Common myeloid progenitor, CD34-positive (primary cell): ENCODE data around the gene NUTF2. TPM values are rescaled to one million over a fixed set of nuclear protein-coding genes. Genes with fewer than 3 reads are reported as not detected.

Experiments used
- CTCF ChIA-PET: fragments of 350-600 bp; sonication (Branson Sonifier 250); formaldehyde crosslinking; loops from one replicate; lab custom pipeline; 2021; ENCODE audit warnings: antibody characterized with exemption; lab: Charles Lee
- POLR2A ChIA-PET: fragments of 350-600 bp; sonication (Branson Sonifier 250); formaldehyde crosslinking; loops from one replicate; lab custom pipeline; 2021; ENCODE audit warnings: antibody characterized with exemption; lab: Charles Lee
- DNase-seq, 3 donors: peaks; one replicate each; pipeline versions ENCODE4 v3.0.0 to v3.0.0-alpha.2; 2013
- H3K27ac ChIP-seq, 2 experiments: 1 replicate in 1 of 2; 2 replicates in 1 of 2; pipeline ENCODE4 v1.7.0; 2013; ENCODE audit warnings: inconsistent platforms in 2 of 2, low read length in 2 of 2, mild to moderate bottlenecking in 2 of 2, low read depth in 1 of 2, moderate library complexity in 1 of 2; ENCODE audit not compliant: severe bottlenecking in 2 of 2, insufficient read depth in 1 of 2, poor library complexity in 1 of 2
- H3K27me3 ChIP-seq, 5 experiments: replicated peaks in 2 of 5; 1 replicate in 3 of 5; 2 replicates in 2 of 5; pipeline versions ENCODE4 v1.6.1 to v1.7.0; 2013; ENCODE audit warnings: low read length in 4 of 5, mild to moderate bottlenecking in 2 of 5, moderate library complexity in 2 of 5, inconsistent platforms in 1 of 5; ENCODE audit not compliant: insufficient read depth in 5 of 5, control insufficient read depth in 4 of 5
- H3K36me3 ChIP-seq, 4 experiments: 1 replicate in 2 of 4; 2 replicates in 2 of 4; pipeline versions ENCODE4 v1.6.1 to v1.7.0; 2013; ENCODE audit warnings: low read length in 3 of 4, control low read depth in 1 of 4, mild to moderate bottlenecking in 1 of 4; ENCODE audit not compliant: control insufficient read depth in 4 of 4, insufficient read depth in 4 of 4
- H3K4me1 ChIP-seq, 4 experiments: 1 replicate in 3 of 4; 2 replicates in 1 of 4; pipeline versions ENCODE4 v1.6.1 to v1.7.1; 2013; ENCODE audit warnings: low read length in 3 of 4, mild to moderate bottlenecking in 3 of 4, control low read depth in 1 of 4, inconsistent platforms in 1 of 4, moderate library complexity in 1 of 4; ENCODE audit not compliant: control insufficient read depth in 4 of 4, insufficient read depth in 4 of 4; ENCODE audit errors: control extremely low read depth in 1 of 4
- H3K4me3 ChIP-seq, 7 experiments: 1 replicate in 4 of 7; 2 replicates in 3 of 7; pipeline versions ENCODE4 v1.5.1 to v1.7.0; 2013; ENCODE audit warnings: mild to moderate bottlenecking in 7 of 7, low read length in 6 of 7, moderate library complexity in 6 of 7, inconsistent platforms in 2 of 7, low read depth in 2 of 7, control low read depth in 1 of 7; ENCODE audit not compliant: insufficient read depth in 4 of 7, control insufficient read depth in 1 of 7; ENCODE audit errors: extremely low read depth in 1 of 7
- H3K9me3 ChIP-seq, 5 experiments: 1 replicate in 4 of 5; 2 replicates in 1 of 5; pipeline versions ENCODE4 v1.6.1 to v1.7.1; 2013; ENCODE audit warnings: low read length in 4 of 5, mild to moderate bottlenecking in 2 of 5, inconsistent platforms in 1 of 5, low read depth in 1 of 5, moderate library complexity in 1 of 5; ENCODE audit not compliant: control insufficient read depth in 4 of 5, insufficient read depth in 2 of 5; ENCODE audit errors: control extremely low read depth in 1 of 5
- WGBS: methylation state at CpG from one replicate; pipeline ENCODE4 v1.1.5; 2013; ENCODE audit not compliant: insufficient coverage; 5-methylcytosine and 5-hydroxymethylcytosine counted together
- polyA plus RNA-seq: library from polyadenylated mRNA; unstranded; fragments of 120-200 nt; gene quantifications from one replicate; pipeline ENCODE4 v1.2.1, GENCODE V29; 2013

Gene NUTF2
- polyA plus RNA-seq = 86.3 TPM

DNA sequence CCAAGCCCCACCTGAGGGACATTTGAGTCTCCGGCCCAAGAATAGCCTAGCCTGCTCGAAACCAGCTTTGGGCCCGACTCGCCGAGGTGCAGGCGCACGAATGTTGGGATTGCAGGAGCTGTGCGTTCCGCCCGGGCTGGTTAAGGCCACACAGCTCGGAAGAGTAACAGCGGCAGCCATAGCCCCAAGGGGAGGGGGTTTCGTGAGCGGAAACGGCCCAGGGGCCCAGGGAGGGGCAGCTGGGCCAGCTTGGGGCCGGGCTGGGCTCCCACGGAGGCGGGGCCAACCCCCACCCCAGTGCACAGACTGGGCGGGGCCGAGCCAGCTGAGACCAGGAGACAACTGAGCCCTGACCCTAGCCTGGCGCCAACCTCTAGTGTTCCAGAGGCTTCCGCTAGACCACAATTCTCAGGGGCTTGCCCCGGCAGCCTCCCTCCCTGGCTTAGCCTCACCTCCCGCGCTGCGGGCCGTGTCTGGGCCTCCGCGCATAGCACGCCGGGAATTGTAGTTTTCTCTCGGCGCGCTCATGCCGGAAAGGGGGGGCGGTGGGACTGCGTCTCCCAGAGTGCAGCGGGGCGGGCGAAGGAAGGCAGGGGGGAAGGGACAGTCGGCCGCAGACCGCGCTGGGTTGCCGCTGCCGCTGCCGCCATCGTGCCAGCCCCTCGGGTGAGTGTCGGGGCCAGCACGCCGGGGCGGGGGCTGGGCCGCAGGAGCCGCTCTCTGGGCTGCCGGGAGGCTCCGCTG lies at the start of gene NUTF2:
TSS of gene NUTF2 (plus strand) at position 614 of the 744 bp plus-strand sequence. CDS start 18,198 bp downstream, outside the sequence.
- Histone ChIP-seq H3K4me3 (peak within 1 kb of the TSS; percentile 81 to 97 (median 93)), H3K27ac (peak within 1 kb of the TSS; percentile 84 to 94), H3K4me1 (peaks cover 23 to 55% (median 50%) of the 10 kb centered on the region in 4 experiments), H3K36me3 (peaks cover 0 to 16% (median 2%) of the 10 kb centered on the region in 4 experiments), H3K27me3 (no peaks in the 10 kb centered on the region), H3K9me3 (no peaks in the 10 kb centered on the region)
- DNase-seq = peak; percentile 93 to 97 (median 97)
- ChIA-PET POLR2A (interaction anchor here (0.9 kb wide), 1 partner anchor 12 kb away, joined by 5 read pairs; no protein-coding TSS in a partner anchor), CTCF (interaction anchor here (1.1 to 11.8 kb wide), 4 partner anchors 13 to 45 kb away, joined by 5 to 155 read pairs (median 14); no protein-coding TSS in a partner anchor)
- WGBS = 0% methylated on average over 37 of the region's 57 CpGs

DNA sequence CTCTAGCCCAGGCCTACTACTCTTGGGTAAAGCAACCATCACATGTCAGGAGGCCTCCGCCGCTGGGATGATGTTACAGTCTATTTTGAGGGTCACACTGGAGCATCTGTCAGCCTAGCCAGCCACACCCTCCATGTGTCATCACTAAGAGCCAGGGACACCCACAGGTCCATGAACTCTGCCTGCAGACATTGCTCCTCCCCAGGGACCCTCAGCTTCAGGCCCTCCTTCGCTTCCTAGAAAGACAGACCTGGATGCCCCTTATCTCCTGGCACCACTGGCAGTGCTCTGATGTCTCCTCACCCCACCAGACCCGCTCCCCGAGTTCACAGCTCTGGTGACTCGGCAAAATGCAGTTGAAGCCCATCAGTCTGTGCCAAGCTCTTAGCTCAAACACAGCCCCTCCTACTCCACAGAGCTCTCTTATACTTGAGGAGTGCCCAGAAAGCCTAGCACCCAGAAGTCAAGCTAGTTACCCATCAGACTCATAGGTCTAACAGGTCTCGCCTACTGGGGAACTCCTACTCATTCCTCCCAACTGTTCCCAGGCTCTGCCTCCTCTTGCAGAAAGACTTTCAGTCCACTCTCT lies 46.3 kb upstream of the NUTF2 start:
- Histone ChIP-seq H3K36me3 (peaks cover 9 to 31% (median 26%) of the 10 kb centered on the region in 4 experiments), H3K4me3 (no peak overlapping the region), H3K9me3 (no peaks in the 10 kb centered on the region), H3K4me1 (peaks cover 7 to 24% (median 11%) of the 10 kb centered on the region in 4 experiments), H3K27ac (peak overlapping the region in 1 of 2 experiments; percentile 36), H3K27me3 (no peaks in the 10 kb centered on the region)
- WGBS = 68% methylated on average over 6 of the region's 7 CpGs
- DNase-seq = peak in 2 of 3 donors; percentile 46 to 64
- ChIA-PET CTCF (interaction anchor here (0.9 to 2.5 kb wide), 6 partner anchors 16 to 348 kb away, joined by 3 to 12 read pairs (median 4); partner anchors contain the start of gene NUTF2), POLR2A (interaction anchor here (0.6 kb wide), 1 partner anchor 124 kb away, joined by 4 read pairs; no protein-coding TSS in a partner anchor)

DNA sequence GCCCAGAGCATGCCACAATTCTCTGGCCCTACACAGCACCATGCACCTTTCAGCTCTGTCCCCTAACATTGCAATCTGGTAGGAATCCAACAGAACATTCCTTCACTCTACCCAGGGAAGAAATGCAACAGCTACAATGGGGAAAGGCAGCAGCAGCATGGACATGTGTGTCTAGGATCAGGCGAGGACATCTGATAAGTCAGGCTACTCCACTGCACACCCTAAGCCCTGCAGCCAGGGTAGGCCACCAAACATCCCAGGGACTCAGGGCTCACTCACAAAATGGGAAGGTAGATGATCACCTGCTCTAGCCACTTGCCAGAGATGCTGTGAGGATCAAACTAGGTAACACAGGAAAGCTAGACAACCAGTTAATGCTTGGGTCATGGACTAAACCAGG lies 45.5 kb upstream of the NUTF2 start:
- DNase-seq = no peak
- no peak overlapping the region for H3K27ac ChIP-seq
- CTCF ChIA-PET = interaction anchor here (1.0 to 2.5 kb wide), 6 partner anchors 15 to 348 kb away, joined by 3 to 12 read pairs (median 4); partner anchors contain the start of gene NUTF2
- no peak overlapping the region for H3K4me3 ChIP-seq
- no peaks in the 10 kb centered on the region for H3K27me3 ChIP-seq
- peaks cover 10 to 29% (median 16%) of the 10 kb centered on the region in 4 experiments for H3K4me1 ChIP-seq
- no peaks in the 10 kb centered on the region for H3K9me3 ChIP-seq
- peaks cover 9 to 31% (median 26%) of the 10 kb centered on the region in 4 experiments for H3K36me3 ChIP-seq
- POLR2A ChIA-PET = no interaction called here
- WGBS = 86% methylated on average over 1 of the region's 1 CpG

DNA sequence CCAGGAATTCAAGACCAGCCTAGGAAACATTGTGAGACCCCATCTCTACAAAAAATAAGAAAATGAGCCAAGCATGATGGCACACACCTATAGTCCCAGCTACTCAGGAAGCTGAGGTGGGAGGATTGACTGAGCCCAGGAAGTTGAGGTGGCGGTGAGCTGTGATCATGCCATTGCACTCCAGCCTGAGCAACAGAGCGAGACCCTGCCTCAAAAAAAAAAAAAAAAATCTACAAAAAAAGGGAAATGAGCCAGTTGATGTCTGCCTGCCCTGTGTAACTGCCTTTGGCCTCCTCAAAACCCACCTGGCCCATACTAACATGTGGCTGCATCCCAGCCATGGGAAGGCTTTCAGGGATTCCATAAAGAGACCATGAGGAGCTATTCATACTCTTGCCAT lies 44.9 kb upstream of the NUTF2 start:
- Histone ChIP-seq H3K9me3 (no peaks in the 10 kb centered on the region), H3K27me3 (no peaks in the 10 kb centered on the region), H3K36me3 (peaks cover 9 to 31% (median 26%) of the 10 kb centered on the region in 4 experiments), H3K4me3 (no peak overlapping the region), H3K27ac (peak overlapping the region in 1 of 2 experiments; percentile 3), H3K4me1 (peaks cover 10 to 30% (median 16%) of the 10 kb centered on the region in 4 experiments)
- WGBS = 60% methylated on average over 1 of the region's 2 CpGs
- ChIA-PET POLR2A (no interaction called here), CTCF (interaction anchor here (0.8 to 2.5 kb wide), 5 partner anchors 14 to 129 kb away, joined by 3 to 12 read pairs (median 3); partner anchors contain the start of gene NUTF2)
- DNase-seq = peak in 1 of 3 donors; percentile 28

DNA sequence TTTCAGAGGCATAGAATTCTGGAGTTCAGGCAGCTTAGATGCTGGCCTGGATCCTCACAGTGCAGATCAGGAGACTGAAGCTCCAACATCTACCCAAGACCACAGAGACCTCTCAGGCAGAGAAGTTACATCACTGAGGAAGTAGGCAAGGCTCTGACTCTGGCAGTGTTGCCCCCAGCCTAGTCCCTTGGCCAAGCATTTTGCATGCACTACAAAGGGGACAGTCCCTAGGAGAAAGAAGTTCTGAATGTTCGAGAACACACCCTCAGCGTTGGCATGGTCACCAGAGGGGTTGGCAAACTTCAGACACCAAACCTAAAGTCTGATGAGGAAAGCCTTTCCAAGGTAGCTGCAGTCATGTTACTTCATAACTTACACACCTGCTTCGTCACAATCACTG lies 42.8 kb upstream of the NUTF2 start:
- peaks cover 3 to 30% (median 19%) of the 10 kb centered on the region in 4 experiments for H3K36me3 ChIP-seq
- CTCF ChIA-PET = interaction anchor here (0.9 kb wide), 1 partner anchor 131 kb away, joined by 5 read pairs; no protein-coding TSS in a partner anchor
- H3K27me3 ChIP-seq = no peaks in the 10 kb centered on the region
- no peak overlapping the region for H3K4me3 ChIP-seq
- 100% methylated on average over 1 of the region's 3 CpGs for WGBS
- DNase-seq = peak in 2 of 3 donors; percentile 35 to 51
- POLR2A ChIA-PET = interaction anchor here (0.7 kb wide), 1 partner anchor 46 kb away, joined by 5 read pairs; no protein-coding TSS in a partner anchor
- no peaks in the 10 kb centered on the region for H3K9me3 ChIP-seq
- H3K4me1 ChIP-seq = peaks cover 10 to 38% (median 22%) of the 10 kb centered on the region in 4 experiments
- no peak overlapping the region for H3K27ac ChIP-seq

DNA sequence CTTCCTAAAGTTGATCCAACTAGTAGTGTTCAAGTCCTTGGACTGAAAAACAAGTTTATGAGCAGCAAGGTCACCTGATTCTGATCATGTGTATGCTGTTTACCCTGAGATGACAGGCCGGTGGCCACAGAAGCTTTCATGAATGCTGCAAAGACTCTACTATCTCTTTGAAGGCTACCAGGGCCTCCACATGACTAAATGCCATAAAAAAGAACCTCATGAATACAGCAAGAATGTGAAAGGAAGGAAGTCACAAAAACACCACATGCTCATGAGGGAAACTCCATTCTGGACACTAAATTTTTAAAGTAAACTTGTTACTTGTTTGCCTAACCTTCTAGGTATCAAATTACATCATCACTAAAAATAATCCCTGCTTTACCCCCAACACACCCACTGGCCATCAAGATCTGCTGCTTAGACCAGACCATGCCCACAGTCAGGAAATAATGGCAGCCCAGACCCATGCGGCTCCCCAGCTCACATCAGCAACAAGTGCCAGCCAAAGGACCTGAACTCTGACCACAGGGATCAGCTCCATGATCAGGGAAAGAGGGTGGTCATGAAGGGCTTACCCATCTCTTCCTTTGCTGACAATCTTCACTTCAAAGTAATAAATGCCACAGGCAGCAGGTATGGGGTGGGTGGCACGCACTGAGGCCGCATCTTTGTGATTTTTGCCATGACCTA lies 41.7 kb upstream of the NUTF2 start:
- 100% methylated on average over 3 of the region's 4 CpGs for WGBS
- H3K27me3 ChIP-seq = no peaks in the 10 kb centered on the region
- H3K4me1 ChIP-seq = peaks cover 10 to 38% (median 22%) of the 10 kb centered on the region in 4 experiments
- peak overlapping the region; percentile 78 to 100 (median 94) for H3K4me3 ChIP-seq
- ChIA-PET POLR2A (no interaction called here), CTCF (interaction anchor here (0.5 to 0.9 kb wide), 2 partner anchors 11 to 12 kb away, joined by 3 to 4 read pairs; no protein-coding TSS in a partner anchor)
- DNase-seq = no peak
- no peaks in the 10 kb centered on the region for H3K9me3 ChIP-seq
- H3K27ac ChIP-seq = peak overlapping the region in 1 of 2 experiments; percentile 94
- peaks cover 3 to 27% (median 16%) of the 10 kb centered on the region in 4 experiments for H3K36me3 ChIP-seq
